ENCODE measurements around the gene NAPA. TPM values are rescaled to one million over a fixed set of nuclear protein-coding genes. Genes with fewer than 3 reads are reported as not detected.

Gene NAPA
- total RNA-seq, 1 experiment from 2014 or later: 87.5 TPM

DNA sequence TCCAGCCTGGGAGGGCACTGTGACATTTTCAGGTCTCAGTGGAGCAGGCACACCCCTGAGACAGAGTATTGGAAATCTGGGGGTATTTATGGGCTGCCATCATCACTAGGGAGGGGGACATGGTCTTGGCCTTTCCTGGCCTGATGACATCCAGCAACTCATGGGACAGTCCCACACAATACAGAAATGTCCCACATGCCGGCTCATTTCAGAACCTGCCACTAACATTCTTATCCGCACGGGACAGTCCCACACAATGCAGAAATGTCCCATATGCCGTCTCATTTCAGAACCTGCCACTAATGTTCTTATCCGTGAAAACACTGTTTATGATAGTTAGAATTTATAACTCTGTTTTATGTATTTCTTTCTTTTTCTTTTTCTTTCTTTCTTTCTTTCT is 53.0 kb downstream of the NAPA start:
- no peak for DNase-seq (ENCODE audit: low read depth in 1 of 2, low spot score in 2 of 2)
- Histone ChIP-seq H3K4me1 (replicated peaks) (peaks cover 5% of the 10 kb centered on the region; the same call in 1 of the 2 replicates), H3K36me3 (no peaks in the 10 kb centered on the region), H3K27ac (no peak overlapping the region), H3K4me3 (no peak overlapping the region), H3K9me3 (replicated peaks) (peaks cover 4% of the 10 kb centered on the region), H3K27me3 (replicated peaks) (peaks cover 64% of the 10 kb centered on the region)

DNA sequence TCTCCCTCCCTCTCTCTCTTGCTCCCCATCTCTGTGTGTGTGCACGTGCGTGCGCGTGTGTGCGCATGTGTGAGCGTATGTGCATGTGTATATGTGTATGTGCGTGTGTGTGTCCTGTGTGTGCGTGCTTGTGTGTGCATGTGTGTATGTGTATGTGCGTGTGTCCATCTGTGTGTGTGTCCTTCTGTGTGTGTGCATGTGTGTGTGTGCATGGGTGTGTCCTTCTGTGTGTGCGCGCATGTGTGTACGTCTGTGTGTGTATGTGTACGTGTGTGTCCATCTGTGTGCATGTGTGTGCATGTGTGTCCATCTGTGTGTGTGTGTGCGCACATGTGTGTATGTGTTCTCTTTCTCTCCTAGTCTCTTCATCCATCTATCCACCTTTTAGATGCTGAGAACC is 55.4 kb downstream of the NAPA start:
- Histone ChIP-seq H3K36me3 (no peaks in the 10 kb centered on the region), H3K27me3 (replicated peaks) (peaks cover 69% of the 10 kb centered on the region), H3K27ac (no peak overlapping the region), H3K4me1 (replicated peaks) (peaks cover 5% of the 10 kb centered on the region; the same call in 1 of the 2 replicates), H3K4me3 (no peak overlapping the region), H3K9me3 (replicated peaks) (peaks cover 21% of the 10 kb centered on the region)
- DNase-seq (ENCODE audit: low read depth in 1 of 2, low spot score in 2 of 2): no peak

DNA sequence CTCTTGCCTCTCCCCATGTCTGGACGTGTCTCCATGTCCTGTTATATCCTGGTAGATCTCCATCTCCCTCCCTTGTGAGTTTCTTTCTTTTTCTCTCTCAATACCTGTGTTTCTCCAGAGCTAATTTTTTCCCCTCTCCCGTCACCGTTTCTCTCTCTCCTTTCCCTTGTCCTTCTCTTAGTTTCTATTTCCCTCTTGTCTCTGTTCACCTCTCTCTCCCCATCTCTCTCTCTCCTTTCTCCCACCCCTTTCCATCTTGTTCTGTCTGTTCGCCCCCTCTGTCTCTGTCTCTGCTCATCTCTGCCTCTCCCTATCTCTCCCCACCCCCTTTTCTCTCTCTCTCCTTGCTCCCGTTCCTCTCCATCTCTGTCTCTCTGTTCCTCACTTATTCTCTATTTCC is 56.2 kb downstream of the NAPA start:
- DNase-seq (ENCODE audit: low read depth in 1 of 2, low spot score in 2 of 2): no peak
- Histone ChIP-seq H3K27ac (no peak overlapping the region), H3K36me3 (no peaks in the 10 kb centered on the region), H3K4me1 (replicated peaks) (peaks cover 5% of the 10 kb centered on the region; the same call in 1 of the 2 replicates), H3K4me3 (no peak overlapping the region), H3K9me3 (replicated peaks) (peaks cover 21% of the 10 kb centered on the region), H3K27me3 (replicated peaks) (peaks cover 66% of the 10 kb centered on the region)

DNA sequence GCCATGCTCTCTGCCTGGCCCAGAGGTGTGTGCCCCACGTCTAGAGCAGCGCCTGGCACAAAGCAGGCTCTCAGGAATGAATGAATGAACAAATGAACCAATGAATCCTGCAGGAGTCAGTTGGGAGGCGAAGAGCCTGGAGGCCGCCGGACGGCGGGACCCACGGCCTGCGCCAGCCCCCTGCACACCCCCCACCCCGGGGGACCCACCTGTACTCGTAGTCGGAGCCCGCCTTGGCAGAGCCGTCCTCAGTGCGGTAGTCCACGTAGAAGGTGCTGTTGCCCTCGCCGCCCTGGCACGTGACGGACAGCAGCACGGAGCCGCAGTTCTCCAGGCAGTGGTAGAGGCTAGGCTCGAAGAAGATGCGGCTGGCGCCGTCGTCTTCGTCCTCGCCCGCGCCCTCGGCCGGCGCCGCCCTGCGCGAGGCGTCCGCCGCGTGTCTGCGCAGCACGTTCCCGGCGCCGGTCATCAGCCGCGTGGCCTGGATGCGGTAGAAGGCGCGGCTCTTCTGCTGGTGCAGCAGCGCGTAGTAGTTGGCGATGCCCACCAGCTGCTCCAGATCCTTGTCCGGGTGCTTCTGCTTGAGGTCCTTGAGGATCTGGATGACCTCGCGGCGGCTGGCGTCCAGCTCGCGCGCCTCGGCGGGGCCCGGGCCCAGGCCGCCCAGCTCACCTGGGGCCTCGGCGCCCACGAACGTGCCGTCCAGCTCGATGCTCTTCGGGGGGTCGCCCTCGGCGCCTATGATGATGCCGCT is 58.0 kb downstream of the NAPA start:
- Histone ChIP-seq H3K27me3 (replicated peaks) (peaks cover 75% of the 10 kb centered on the region), H3K4me1 (replicated peaks) (peaks cover 5% of the 10 kb centered on the region; the same call in 1 of the 2 replicates), H3K4me3 (no peak overlapping the region), H3K9me3 (replicated peaks) (peaks cover 21% of the 10 kb centered on the region), H3K27ac (no peak overlapping the region), H3K36me3 (no peaks in the 10 kb centered on the region)
- DNase-seq (ENCODE audit: low read depth in 1 of 2, low spot score in 2 of 2): no peak

DNA sequence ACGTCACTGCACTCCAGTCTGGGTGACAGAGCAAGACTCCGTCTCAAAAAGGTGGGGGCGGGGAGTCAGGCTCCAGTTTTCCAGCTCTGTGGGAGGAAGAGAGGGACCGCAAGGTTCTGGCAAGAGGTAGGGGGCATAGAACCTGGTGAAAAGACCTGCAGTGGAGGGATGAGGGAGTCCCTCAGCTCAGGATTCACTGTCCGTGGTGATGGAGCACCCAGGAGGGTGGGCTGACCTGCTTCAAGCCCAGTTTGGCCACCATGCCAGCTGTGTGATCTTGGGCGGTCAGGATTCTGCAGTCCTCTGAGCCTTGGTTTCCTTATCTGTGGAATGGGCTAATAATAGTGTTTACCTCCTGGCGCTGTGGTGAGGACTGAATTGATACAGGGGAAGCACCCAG is 64.4 kb downstream of the NAPA start:
- H3K4me1 ChIP-seq (replicated peaks): peaks cover 13% of the 10 kb centered on the region
- no peak for DNase-seq (ENCODE audit: low read depth in 1 of 2, low spot score in 2 of 2)
- peaks cover 90% of the 10 kb centered on the region for H3K27me3 ChIP-seq (replicated peaks)
- H3K9me3 ChIP-seq (replicated peaks): peaks cover 9% of the 10 kb centered on the region
- no peaks in the 10 kb centered on the region; the same call in 1 of the 2 replicates for H3K36me3 ChIP-seq
- H3K27ac ChIP-seq: no peak overlapping the region
- no peak overlapping the region for H3K4me3 ChIP-seq

DNA sequence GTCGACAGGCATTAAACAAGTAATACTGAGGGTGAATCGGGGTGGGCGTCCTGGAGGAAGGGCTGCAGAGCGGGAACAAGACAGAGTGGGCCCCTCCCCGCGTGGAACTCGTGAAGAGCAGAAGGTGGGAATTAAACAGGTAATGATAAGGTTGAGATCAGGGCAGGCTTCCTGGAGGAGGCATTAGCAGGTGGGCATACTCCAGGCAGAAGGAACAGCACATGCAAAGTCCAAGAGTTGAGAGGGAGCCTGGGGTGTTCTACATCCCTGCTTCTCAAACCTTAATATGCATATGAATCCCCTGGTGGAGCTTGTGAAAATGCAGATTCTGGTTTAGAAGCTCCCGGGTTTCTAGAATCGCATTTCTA is 66.5 kb downstream of the NAPA start:
- peaks cover 13% of the 10 kb centered on the region for H3K4me1 ChIP-seq (replicated peaks)
- H3K36me3 ChIP-seq: no peaks in the 10 kb centered on the region; the same call in 1 of the 2 replicates
- no peak overlapping the region for H3K4me3 ChIP-seq
- H3K9me3 ChIP-seq (replicated peaks): peaks cover 11% of the 10 kb centered on the region
- peaks cover 92% of the 10 kb centered on the region for H3K27me3 ChIP-seq (replicated peaks)
- no peak for DNase-seq (ENCODE audit: low read depth in 1 of 2, low spot score in 2 of 2)
- no peak overlapping the region for H3K27ac ChIP-seq

DNA sequence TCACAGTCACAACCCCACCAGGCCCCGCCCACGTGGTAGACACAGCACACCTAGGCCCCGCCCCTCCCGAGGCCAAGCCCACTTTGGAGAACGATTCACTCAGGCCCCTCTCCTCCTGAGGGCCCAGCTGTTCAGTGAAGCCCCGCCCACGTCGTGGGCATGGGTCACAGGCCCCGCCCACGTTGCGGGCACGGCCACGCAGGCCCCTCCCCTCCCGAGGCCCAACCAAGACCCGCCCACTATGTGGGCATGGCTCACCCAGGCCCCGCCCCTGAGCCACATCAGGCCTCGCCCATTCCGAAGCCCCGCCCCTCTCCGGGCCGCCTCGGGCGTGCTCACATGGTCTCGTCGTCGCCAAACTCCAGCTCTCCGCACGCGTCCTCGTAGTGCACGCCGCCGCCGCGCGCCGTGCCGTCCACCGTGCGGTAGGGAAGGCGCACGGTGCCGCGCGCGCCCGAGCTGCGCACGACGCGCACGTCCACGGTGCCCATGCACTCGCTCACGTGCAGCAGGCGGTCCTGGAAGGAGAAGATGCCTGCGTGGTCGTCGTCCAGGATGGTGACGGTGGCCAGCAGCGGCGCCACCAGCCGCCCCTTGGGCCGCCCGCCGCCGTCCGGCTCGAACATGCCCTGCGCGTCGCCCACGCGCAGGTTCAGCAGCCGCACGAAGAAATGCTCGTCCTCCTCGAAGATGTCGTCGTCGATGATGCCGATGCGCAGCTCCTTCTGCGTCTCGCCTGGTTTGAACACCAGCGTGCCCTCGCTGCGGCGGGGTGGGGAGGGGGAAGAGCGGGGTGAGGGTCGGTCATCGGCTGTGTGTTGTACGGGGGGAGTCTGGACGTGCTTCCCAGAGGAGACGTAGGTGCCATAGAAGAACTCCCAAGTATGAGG is 67.1 kb downstream of the NAPA start:
- no peak overlapping the region for H3K4me3 ChIP-seq

DNA sequence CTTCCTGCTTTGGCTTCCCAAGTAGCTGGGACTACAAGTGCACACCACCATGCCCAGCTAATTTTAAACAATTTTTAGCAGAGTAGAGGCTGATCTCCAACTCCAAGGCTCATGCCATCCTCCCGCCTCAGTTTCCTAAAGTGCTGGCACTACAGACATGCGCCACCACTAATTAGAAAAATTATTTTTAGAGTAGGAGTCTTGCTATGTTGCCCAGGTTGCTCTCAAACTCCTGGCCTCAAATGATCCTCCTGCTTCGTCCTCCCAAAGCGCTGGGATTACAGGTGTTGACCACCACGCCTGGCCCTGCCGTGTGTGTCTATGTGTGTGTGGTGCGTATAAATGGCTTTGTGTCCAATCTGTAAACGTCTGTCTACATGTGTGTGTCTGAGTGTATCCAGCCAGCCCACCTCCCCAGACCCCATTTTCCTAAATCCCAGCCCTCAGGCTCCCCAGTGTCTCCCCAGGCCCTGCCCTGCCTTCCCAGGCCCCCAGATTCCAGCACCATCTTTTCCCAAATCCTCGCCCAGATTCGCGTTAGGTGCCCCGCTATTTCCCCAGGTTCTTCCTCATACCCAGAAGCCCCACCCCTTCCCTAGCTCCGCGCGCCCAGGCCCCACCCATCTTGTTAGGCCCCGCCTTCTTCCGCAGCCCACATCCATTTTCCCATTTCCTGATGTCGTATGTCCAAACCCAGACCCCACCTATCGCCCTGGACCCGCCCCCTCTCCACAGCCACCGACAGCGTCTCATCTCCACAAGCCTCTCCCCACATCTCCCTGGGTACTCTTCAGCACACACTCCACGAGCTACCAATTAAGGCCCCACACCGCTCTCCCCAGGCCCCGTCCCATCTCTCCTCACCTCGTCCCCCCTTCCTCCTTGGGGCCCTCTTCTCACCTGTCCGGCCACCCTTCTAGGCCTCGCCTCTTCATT is 68.1 kb downstream of the NAPA start:
- H3K27me3 ChIP-seq (replicated peaks): peaks cover 96% of the 10 kb centered on the region
- peaks cover 13% of the 10 kb centered on the region for H3K4me1 ChIP-seq (replicated peaks)
- H3K9me3 ChIP-seq (replicated peaks): peaks cover 11% of the 10 kb centered on the region
- no peak for DNase-seq (ENCODE audit: low read depth in 1 of 2, low spot score in 2 of 2)
- no peak overlapping the region for H3K4me3 ChIP-seq
- no peak overlapping the region for H3K27ac ChIP-seq
- H3K36me3 ChIP-seq: no peaks in the 10 kb centered on the region; the same call in 1 of the 2 replicates

More for the DNA sequence above, 67.1 kb downstream of the NAPA start:
- Histone ChIP-seq H3K36me3 (no peaks in the 10 kb centered on the region; the same call in 1 of the 2 replicates), H3K27me3 (replicated peaks) (peaks cover 96% of the 10 kb centered on the region), H3K9me3 (replicated peaks) (peaks cover 11% of the 10 kb centered on the region), H3K27ac (no peak overlapping the region), H3K4me1 (replicated peaks) (peaks cover 13% of the 10 kb centered on the region)
- DNase-seq (ENCODE audit: low read depth in 1 of 2, low spot score in 2 of 2): peak; percentile 38 to 68

DNA sequence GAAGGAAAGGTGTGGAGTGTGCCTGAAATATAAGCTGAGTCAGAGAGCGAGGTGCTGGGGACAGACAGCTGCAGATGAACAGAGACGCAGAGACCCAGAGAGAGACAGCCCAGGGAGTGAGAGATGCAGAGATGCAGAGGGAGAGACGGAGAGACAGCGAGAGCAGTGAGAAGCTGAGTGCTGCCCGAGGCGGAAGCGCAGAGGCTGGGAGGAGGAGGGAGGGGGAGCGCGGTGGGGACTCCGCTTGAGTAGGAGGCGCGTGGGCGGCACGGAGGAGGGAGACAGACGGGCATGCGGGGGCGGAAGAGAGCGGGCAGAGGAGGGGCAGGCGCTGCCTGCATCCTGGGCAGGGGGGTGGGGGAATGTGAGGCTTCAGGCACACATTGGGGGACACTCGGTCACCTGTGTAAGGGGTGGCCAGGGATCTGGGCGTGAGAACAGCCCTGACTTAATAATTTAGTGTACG is 68.9 kb downstream of the NAPA start:
- Histone ChIP-seq H3K27me3 (replicated peaks) (peaks cover 94% of the 10 kb centered on the region), H3K9me3 (replicated peaks) (peaks cover 11% of the 10 kb centered on the region), H3K4me3 (no peak overlapping the region), H3K27ac (no peak overlapping the region), H3K4me1 (replicated peaks) (peaks cover 13% of the 10 kb centered on the region), H3K36me3 (no peaks in the 10 kb centered on the region; the same call in 1 of the 2 replicates)
- DNase-seq (ENCODE audit: low read depth in 1 of 2, low spot score in 2 of 2): no peak

DNA sequence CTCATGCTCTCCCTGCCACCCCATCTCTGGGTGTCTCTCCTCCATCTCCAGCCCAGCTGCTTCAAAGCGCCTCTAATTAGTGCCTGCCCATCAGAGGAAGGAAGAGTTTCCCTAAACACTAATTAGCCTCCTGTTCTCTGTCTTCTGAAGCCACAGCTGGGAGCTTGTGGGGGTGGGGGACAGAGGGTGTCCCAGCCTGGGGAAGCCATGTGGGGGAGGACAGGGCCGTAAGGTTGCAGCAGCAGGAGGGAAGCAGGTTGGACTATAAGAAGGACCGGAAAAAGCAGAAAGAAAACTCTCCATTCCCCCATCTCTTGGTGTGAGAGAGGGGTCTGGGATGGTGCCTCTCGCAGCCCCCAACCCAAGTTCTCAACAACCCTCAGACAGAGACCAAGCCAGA is 69.3 kb downstream of the NAPA start:
- Histone ChIP-seq H3K4me3 (no peak overlapping the region), H3K27ac (no peak overlapping the region), H3K36me3 (no peaks in the 10 kb centered on the region; the same call in 1 of the 2 replicates), H3K4me1 (replicated peaks) (peaks cover 13% of the 10 kb centered on the region), H3K27me3 (replicated peaks) (peaks cover 93% of the 10 kb centered on the region), H3K9me3 (replicated peaks) (peaks cover 11% of the 10 kb centered on the region)
- no peak for DNase-seq (ENCODE audit: low read depth in 1 of 2, low spot score in 2 of 2)

DNA sequence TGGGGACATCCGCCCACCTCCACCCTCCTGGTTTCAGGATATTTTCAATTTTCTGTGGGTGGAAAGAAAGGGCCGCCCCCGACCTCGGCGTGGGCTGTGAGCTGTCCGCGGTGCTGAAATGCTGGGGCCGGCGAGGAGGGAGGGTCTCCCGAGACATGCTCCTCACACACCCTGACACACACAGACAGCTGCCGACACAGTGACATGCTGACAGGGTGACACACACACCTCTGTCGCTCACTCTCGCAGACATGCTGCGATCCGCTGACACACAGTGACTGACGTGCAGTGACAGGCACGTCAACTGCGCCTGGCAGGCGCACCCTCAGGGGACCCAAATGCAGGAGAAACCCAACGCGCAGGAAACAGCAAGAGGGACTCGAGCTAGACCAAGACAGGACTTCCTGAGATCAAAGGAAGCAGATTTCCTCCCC is 70.5 kb downstream of the NAPA start:
- no peaks in the 10 kb centered on the region; the same call in 1 of the 2 replicates for H3K36me3 ChIP-seq
- DNase-seq (ENCODE audit: low read depth in 1 of 2, low spot score in 2 of 2): no peak
- peaks cover 13% of the 10 kb centered on the region for H3K4me1 ChIP-seq (replicated peaks)
- no peak overlapping the region for H3K27ac ChIP-seq
- no peak overlapping the region for H3K4me3 ChIP-seq
- H3K27me3 ChIP-seq (replicated peaks): peaks cover 88% of the 10 kb centered on the region
- peaks cover 11% of the 10 kb centered on the region for H3K9me3 ChIP-seq (replicated peaks)

DNA sequence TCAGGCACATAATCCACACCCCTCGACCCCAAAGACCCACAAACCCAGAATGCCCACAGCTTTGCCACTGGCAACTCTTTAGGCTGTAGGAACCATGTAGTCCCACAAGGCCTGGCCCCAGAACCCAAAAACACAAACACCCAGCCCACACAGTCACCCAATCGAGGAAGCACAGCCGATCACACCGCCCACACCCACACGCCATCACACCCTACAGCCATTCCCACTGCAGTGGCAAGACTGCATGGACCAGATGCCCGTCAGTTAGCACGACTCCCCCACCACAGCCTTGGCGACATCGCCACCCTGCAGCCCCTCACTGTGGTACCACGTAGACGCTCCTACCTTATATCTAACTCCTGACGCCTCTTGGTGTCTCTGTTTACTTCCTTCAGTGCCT is 71.5 kb downstream of the NAPA start:
- DNase-seq (ENCODE audit: low read depth in 1 of 2, low spot score in 2 of 2): no peak
- Histone ChIP-seq H3K4me3 (no peak overlapping the region), H3K27ac (no peak overlapping the region), H3K4me1 (replicated peaks) (peaks cover 13% of the 10 kb centered on the region), H3K9me3 (replicated peaks) (peaks cover 11% of the 10 kb centered on the region), H3K27me3 (replicated peaks) (peaks cover 88% of the 10 kb centered on the region), H3K36me3 (no peaks in the 10 kb centered on the region; the same call in 1 of the 2 replicates)

DNA sequence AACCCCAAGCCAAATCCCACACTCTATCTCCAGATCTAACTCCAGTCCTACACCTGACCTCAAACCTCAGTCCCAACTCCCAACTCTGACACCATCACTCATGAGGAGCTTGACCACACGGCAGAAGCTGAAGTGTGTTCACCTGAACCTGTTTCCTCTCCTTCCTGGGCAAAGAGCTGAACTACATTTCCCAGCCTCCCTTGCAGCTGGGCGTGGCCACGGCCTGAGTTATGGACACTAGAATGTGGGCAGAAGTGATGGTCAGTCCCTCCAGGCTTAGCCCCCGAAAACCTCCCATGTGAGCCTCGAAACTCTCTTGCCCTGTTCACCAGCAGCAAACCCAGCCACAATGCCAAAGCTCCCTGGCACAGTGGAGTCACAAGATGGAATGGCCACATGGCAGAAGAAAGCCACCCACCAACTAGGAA is 76.1 kb downstream of the NAPA start:
- DNase-seq (ENCODE audit: low read depth in 1 of 2, low spot score in 2 of 2): no peak
- Histone ChIP-seq H3K27me3 (replicated peaks) (peaks cover 58% of the 10 kb centered on the region), H3K27ac (no peak overlapping the region), H3K4me1 (replicated peaks) (0 out of 2 replicates have a peak, but pooled peaks cover 4% of the 10 kb centered on the region), H3K36me3 (no peaks in the 10 kb centered on the region), H3K4me3 (no peak overlapping the region), H3K9me3 (replicated peaks) (0 out of 2 replicates have a peak, but pooled peaks cover 2% of the 10 kb centered on the region)
